ENCODE results near the gene ITIH2.
"Not testable (repeated sequence)": the region's sequence is repeated elsewhere in the genome, so short reads cannot be mapped to it uniquely, and the experiment has no call there.

The ITIH2 gene, protein sequence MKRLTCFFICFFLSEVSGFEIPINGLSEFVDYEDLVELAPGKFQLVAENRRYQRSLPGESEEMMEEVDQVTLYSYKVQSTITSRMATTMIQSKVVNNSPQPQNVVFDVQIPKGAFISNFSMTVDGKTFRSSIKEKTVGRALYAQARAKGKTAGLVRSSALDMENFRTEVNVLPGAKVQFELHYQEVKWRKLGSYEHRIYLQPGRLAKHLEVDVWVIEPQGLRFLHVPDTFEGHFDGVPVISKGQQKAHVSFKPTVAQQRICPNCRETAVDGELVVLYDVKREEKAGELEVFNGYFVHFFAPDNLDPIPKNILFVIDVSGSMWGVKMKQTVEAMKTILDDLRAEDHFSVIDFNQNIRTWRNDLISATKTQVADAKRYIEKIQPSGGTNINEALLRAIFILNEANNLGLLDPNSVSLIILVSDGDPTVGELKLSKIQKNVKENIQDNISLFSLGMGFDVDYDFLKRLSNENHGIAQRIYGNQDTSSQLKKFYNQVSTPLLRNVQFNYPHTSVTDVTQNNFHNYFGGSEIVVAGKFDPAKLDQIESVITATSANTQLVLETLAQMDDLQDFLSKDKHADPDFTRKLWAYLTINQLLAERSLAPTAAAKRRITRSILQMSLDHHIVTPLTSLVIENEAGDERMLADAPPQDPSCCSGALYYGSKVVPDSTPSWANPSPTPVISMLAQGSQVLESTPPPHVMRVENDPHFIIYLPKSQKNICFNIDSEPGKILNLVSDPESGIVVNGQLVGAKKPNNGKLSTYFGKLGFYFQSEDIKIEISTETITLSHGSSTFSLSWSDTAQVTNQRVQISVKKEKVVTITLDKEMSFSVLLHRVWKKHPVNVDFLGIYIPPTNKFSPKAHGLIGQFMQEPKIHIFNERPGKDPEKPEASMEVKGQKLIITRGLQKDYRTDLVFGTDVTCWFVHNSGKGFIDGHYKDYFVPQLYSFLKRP

DNA sequence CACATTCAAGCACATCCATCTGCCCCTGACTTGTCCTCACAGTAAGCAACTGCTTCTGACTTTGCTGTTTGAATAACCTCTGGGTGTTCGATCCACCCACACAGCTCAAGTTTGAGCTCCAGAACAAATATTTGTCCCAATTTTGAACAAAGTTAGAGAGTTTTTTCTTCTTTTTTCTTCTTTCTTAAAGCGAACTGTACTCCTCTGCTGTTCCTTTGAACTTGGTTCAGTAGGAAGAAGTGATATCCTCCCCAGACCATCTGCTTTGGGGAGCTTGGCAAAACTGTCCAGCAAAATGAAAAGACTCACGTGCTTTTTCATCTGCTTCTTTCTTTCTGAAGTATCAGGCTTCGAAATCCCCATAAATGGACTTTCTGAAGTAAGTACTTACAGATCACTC lies at the start of gene ITIH2:
Gene ITIH2 (plus strand): TSS at position 177 of the 400 bp plus-strand sequence. CDS start 119 bp downstream, at position 296.
- DNase-seq (ENCODE audit: low spot score): no peak

DNA sequence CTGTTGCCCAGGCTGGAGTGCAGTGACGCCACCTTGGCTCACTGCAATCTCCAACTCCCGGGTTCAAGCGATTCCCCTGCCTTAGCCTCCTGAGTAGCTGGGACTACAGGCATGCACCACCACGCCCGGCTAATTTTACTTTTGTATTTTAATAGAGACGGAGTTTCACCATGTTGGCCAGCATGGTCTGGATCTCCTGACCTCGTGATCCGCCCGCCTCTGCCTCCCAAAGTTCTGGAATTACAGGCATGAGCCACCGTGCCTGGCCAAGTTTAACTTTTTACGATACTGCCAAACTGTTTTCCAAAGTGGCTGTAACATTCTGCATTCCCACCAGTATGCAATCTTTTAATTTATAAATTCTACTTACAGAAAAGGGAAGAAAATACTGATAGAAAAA lies 46.0 kb upstream of the ITIH2 start:
- DNase-seq (ENCODE audit: low spot score): not testable (repeated sequence)

DNA sequence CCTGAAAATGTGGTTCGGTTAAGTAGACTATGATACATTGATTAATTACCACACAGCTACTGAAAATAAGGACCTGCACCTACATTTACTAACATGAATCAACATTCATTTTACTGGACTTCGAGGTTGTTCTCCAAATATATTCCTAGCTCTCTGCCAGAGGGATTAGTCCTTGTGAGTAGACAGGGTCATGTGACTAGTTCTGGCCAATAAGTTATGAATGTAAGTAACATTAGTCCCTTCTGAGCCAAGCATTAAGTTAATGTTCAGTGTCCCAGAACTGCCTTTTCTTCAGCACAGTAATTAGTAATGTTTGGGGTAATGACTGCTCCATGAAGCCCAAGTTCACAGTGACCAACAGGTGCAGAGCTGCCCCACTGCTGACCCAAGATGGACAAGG lies 45.6 kb upstream of the ITIH2 start:
- DNase-seq (ENCODE audit: low spot score): no peak

DNA sequence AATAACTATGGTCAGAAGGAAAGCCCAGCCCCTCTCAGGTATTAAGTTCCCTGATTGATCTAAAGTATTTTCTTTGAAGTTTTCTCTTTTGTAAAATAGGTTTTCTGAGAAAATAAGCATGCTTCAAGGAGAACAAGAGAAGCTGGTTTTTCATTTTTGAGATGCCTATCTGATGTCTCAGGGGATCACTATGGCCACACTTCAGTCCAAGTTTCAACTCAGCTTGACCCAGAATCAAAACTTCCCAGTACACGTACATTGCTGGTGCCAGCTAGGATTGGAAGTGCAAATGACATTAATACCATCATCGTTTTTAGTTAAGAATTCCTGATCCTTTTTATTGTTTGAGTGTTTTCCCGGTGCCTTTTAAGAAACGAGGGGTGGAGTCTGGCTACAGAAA lies 43.6 kb upstream of the ITIH2 start:
- no peak for DNase-seq (ENCODE audit: low spot score)

DNA sequence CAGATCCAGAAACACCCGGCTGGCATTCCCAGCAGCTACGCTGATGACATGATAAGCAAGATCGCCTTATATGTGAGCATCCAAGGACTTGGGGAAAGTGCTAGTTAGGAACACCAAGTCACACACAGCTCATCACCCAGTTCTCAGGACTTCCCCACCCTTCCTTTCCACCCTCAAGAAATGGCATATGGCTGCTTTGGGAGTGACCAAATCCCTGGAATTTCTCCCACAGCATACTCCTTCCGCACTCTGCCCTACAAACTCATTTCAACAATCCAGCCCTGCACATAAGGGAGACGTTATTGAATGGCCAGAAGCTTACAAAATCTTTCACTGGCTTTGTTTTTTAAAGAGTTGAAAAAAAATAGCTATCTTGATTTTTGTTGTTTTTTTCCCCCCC lies 40.6 kb upstream of the ITIH2 start:
- DNase-seq (ENCODE audit: low spot score): no peak

DNA sequence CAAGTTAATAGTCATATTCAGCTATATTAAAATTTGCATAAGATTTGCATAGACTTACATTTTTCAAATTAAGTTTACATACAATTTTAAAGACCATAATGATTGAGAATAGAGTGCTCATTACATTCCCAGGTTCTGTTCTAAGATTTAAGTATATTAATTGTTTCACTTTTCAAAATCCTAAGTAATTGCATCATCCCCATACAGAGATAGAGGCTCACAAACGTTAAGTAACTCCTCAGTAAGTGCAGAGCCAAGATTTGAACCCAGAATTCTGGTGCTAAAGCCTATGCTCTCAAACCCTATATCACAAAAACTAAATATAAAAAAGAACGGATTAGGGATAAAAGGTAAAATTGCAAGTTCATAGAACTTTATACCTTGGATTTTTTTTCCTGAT lies 38.4 kb upstream of the ITIH2 start:
- no peak for DNase-seq (ENCODE audit: low spot score)

DNA sequence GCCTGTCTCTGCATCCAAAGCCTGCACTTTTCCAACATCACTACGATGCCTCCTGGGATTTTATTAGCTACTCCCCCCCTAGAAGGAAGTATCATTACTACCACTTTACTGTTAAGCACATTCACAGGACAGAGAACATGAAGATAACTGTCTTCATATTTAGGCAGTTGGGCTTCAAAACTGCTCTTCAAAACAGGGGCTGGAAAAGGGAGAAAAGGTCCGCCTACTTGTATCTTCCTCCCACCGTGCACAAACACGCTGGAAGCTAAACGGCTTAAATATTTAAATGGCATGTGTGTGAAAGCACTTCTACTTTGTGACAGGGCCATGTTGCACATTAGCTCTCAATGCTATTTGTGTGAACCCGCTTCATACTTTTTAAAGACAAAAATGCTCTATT lies 37.3 kb upstream of the ITIH2 start:
- no peak for DNase-seq (ENCODE audit: low spot score)

DNA sequence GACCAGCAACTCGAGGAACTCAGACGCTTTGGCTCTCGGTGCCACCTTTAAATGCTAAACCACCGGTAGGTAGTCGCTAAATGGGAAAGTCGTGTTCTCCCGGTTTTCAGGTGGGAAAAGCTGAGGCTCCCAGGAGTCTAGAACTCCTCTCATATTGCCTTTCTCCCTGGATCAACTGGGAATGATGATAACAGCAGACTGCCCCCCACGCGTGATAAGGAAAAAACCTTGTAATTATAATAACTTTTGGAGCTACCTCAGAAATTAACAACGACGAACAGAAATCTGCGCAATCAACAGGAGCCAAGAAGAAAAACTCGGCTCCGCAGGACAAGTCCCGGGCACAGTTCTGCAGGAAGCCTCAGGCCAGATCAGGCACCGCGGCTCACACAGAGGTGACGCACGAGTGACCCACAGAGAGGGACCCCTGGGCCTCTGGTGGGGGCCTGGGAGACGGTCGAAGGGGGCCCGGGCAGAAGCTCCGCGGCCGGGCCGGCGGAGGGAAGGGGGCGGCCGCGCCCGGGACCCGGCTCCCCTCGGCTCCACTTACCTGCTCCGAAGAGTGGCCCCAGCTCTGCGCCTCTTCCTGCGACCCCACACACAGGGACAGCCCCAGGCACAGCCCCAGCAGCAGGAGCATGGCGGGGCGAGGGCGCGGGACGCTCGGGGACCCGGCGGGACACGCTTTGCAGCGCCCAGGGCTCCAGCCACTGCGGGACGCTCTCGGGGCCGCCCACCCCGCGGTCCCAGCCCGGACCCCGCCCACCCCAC lies 36.7 kb upstream of the ITIH2 start, which contains the start of gene ITIH5:
Gene ITIH5 (minus strand): TSS at position 714 of the 771 bp plus-strand sequence. CDS start 74 bp downstream, at position 640.
- peak; percentile 50 for DNase-seq (ENCODE audit: low spot score)

DNA sequence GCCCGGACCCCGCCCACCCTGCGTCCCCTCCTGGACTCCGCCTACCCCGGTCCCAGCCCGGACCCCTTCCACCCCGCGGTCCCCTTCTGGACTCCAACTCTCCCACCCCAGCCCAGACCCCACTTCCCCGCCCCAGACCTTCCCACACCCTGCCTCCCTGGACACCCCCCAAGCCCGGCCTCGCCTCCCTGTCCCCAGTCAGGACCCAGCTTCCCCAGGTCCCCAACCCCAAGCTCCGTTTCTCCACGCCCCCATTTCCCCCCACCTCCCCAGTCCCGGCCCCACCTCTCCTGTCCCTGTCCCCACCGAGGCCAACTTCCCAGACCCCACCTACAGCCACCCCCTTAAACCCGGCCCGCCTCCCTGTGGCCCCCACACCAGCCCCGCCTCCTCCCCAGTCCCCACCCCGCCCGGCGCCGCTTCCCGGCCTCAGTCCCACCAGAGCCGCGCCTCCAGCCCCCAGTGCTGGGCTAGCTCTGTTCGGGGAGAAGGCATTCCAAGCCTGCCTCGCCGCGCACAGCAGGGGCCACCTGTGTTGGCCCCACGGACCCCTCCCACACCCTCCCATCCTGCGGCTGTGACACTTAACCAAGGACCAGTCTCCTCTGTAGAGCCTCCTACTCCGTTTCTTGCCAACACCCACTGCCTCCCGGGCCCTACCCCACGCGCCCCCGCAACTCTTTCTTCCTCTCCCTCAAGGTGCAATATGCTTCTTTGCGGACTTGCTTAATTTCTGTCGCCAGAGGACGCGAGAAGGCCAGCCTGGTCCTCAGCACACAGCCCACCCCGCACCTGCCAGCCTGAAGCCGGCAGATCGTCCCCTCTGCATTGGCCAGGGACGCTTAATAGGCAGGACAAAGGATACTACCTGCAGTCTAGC lies 35.6 kb upstream of the ITIH2 start:
- DNase-seq (ENCODE audit: low spot score): no peak

DNA sequence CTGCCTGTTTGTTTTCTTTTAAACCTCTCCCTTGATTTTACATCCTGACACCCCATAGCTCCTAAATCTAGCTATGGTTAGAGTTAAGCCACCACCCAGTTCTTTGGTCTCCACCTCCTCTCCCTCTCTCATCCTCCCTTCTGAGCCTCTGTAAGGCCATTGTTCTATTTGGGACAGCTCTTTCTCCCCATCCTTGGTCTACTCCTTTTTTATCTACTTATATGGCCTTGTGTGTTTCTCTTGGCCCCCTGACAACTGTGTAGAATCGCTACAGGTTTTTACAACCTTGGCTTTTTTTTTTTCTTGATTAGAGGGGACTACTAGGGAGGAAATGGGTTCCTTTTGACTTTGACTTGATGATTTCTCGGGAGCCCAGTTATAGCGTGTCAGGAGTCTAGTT lies 33.0 kb upstream of the ITIH2 start:
- no peak for DNase-seq (ENCODE audit: low spot score)

DNA sequence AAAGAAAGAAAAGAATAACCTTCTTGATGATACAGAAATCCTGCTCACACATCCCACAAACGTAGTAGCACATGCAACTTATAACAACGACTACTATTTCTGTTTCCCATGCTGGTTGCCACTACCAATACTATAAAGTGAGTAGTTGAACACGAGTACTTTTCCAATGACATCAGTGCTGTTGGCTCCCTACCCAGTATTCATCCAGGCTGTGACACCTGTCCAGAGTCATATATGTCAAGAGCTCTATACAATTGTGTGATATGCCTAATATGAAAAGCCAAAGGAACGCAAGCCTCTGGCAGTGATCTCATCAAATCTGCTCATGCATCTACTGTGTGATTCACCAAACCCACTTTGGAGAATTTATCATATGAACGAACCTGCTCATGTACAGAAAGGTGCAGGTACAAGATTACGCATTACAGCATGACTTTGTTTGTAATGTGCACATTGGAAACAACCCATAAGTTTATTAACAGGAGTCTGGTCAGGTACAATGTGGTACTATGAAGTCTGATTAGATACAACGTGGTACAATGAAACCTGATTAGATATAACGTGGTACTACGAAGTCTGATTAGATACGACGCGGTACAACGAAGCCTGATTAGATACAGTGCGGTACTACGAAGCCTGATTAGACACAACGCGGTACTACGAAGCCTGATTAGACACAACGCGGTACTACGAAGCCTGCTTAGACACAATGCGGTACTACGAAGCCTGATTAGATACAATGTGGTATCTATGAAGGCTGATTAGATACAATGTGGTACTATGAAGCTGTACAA lies 30.6 kb upstream of the ITIH2 start:
- no peak for DNase-seq (ENCODE audit: low spot score)

DNA sequence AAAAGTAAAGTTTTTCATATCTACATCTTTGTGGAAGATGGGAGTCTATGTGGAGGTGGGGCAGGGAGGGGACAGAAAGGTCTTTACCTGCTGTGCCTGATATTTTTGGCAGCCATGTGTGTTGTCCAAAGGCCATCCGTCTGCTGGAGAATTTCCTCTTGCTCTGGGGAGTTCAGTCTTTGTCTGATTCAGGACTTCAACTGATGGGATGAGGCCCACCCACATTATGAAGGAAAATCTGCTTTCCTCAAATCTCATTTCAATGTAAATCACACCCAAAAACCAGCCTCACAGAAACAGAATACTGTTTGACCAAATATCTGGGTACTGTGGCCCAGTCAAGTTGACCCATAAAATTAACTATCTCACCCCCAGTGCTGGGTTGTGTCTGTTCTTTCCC lies 23.9 kb upstream of the ITIH2 start:
- no peak for DNase-seq (ENCODE audit: low spot score)

DNA sequence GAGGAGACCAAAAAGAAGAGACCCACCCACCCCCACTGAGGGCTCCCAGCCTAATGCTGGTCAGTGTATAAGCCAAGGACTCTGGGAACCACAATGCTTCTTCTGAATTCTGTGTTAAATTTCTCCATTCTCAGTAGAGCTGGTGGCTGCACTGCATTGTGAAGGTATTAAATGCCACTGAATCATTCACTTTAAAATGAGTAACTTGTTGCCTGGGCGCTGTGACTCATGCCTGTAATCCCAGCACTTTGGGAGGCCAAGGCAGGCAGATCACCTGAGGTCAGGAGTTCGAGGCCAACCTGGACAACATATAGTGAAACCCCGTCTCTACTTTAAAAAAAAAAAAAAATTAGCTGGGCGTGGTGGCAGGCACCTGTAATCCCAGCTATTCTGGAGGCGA lies 23.0 kb upstream of the ITIH2 start:
- not testable (repeated sequence) for DNase-seq (ENCODE audit: low spot score)

DNA sequence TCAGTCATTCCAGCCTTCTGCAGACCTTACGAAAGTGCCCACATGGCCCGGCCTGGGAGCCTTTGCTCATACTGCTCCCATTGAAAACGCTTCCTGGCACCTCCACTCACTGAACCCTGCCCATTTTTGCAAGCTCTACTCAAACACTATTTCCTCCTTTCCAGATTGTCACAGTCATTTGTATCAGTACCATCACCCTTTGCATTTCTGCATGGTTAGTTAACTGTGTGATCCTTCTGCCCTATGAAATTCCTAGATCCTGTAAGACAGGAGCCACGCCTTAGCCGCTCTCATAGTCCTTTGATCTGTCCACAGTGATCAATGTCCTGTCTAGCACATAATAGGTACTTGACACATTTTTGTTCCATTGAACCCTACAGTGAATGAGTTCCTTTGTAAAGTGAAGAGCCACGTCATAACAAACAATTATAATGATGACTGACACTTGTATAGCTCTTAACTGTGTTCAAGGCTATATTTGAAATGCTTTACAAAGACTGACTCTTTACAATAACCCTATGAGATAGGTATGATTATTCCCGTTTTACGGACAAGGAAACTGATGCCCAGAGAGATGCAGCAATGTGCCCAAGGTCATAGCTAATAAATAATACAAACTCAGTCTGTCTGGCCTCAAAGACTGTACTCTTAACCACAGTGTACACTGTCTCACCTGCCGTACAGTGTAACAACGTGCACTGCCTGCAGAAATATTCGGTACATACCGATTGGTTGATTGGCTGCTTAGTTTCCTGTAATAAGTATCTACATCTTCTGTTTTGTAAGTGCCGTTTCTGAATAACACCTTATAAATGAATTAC lies 16.6 kb upstream of the ITIH2 start:
- no peak for DNase-seq (ENCODE audit: low spot score)

DNA sequence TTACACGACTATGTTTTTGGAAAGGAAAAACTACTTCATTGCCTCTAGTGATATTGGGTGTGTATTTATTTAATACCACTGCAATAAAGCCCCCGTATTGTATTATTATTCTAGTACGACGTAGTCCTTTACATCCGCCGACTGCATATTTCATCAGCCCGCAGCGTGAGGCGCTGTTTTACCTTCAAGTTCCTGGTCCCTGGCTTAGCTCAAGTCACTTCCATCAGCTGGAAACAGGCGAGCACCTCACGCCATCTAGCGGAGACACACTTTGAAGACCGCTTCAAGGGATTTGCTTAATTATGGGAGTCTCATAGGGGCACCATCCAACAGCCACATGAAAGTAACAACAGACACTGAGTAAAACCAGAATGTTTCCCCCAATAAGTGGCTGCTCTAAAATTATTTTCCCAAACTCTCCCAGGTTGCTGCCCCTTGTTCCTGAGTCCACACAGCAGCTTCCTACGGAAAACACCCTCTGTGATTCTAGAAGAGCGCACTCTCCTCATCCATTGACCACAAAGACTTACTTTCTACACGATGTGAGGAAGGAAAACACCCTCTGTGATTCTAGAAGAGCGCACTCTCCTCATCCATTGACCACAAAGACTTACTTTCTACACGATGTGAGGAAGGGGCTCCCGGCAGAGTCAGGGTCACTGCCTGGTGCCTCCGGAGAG lies 15.7 kb upstream of the ITIH2 start:
- peak; percentile 83 for DNase-seq (ENCODE audit: low spot score)

DNA sequence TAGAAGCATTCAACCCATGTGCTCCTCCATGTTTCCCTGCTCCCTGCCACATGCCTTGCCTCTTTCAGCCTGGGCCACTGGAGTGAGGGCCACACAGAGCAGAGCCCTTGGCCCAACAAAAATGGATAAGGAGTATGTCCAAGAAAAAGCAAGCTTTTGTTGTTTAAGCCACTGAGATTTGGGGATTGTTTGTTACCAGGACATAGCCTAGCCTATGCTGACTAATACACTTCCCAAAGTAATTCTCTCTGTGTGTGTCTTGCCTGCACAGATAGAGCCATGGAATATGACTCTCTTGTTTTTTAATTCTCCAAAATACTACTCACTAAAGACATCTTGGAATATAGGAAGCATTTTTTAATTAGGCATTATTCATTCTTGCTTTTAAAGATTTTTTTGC lies 13.5 kb upstream of the ITIH2 start:
- DNase-seq (ENCODE audit: low spot score): no peak

DNA sequence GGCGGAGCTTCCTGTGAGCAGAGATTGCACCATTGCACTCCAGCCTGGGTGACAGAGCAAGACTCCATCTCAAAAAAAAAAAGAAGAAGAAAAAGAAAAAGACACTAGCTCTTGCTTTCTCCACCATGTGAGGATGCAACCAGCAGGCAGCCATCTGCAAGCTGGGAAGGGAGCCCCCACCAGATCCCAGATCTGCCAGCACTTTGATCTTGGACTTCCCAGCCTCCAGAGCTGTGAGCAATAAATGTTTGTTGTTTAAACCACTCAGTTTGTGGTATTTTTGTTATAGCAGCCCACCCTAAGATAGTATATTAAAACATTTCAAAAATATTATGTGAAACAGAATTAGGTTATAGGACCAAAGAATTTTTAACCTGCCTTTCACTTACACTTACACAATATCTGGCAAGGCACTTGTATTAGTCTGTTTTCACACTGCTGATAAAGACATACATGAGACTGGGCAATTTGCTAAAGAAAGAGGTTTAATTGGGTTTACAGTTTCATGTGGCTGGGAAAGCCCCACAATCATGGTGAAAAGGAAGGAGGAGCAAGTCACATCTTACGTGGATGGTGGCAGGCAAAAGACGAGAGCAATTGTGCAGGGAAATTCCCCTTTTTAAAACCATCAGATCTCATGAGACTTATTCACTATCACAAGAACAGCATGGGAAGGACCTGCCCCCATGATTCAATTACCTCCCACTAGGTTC lies 12.1 kb upstream of the ITIH2 start:
- DNase-seq (ENCODE audit: low spot score): not testable (repeated sequence)

DNA sequence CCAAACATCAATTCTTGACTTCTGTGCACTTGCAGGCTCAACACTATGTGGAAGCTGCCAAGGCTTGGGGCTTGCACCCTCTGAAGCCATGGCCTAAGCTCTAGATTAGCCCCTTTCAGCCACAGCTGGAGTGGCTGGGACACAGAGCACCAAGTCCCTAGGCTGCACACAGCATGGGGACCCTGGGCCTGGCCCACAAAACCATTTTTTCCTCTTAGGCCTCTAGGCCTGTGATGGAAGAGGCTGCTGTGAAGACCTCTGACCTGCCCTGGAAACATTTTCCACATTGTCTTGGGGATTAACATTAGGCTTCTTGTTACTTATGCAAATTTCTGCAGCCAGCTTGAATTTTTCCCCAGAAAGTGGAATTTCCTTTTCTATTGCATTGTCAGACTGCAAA lies 10.7 kb upstream of the ITIH2 start:
- DNase-seq (ENCODE audit: low spot score): not testable (repeated sequence)
